COLO829 (cell line): ENCODE data around the gene SLC8A3.

ENCODE experiments used
- DNase-seq: peaks from one replicate; pipeline ENCODE4 v3.0.0; 2012; ENCODE audit warnings: low spot score

SLC8A3 gene

DNA sequence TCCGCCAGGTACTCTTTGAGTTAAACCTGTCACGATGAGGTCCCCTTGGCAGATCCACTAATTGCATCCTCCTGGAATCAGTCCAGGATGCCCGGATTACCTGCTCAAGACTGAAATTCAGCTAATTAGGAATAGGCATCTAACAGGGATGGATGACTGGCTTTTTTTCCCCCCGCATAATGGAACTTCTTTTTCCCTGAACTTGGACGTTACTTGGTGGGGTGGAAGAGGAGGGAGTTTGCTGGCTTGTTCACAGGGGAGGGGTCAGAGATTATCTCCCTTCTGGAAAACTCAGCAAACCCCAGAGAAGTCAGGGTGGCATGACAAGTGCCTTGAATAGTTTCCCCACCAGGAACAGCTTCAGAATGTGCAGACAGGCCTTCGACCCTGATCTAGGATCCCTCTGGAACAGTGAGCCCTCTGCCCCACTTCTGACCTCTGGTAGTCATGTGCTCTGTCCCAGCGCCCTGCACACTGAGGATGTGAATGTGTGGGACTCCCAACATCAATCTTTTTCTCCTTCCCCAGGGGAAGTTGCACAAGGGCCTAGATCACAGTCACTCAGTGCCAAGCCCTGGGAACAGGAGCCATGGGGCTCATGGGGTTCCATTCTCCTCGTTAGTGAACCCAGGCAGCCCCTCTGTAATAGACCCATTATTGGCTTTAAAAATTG, 167.1 kb downstream of the SLC8A3 start:
- no peak for DNase-seq

GRCh38 chr14:70020352-70021170, 168.2 kb downstream of the SLC8A3 start:
- DNase-seq: no peak

- no peak for DNase-seq
These were observed 169.1 kb downstream of the SLC8A3 start for GRCh38 chr14:70019695-70020094.

DNA sequence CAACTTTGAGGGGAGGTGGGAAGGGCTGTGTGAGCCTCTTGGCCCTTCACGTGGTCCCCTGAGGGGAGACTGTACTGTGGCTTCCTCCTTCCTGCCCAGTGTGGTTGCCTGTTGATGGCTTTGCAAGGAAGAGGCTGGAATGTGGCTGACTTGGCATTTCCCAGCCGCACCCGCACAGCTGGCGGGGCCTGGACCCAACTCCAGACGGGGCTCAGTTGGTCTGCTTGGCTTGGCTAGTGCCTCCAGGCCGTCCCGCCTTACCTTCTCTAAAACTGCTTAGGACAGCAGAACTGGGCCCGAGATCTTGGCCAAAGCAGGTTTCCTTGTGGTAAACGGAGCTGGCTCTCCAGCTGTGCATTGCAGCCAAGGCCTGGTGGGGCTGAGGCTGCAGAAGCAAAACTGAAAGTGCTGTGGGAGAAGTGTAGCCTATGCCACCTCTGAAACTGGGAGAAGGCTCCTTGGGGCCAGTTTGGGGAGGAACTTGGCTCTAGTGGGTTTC, 170.0 kb downstream of the SLC8A3 start:
- no peak for DNase-seq

DNA sequence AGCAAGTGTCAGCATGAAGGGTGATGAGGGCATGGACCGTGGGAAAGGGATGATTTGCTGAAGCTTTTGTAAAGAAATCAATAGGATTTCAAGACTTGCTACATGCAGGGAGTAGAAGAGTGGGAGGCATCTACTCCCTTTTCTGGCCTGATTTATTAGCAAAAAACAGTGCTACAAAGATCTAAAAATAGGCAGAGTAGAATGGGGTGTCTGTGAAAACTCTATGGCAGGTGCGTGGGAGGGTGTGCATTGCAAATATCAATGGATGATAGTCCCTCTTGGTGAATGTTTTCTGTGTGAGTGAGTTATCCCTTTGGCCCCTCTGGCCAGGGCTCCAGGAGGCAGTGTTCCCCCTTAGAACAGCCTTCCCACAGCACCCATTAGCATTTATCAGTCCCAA, 170.5 kb downstream of the SLC8A3 start:
- peak; percentile 39 for DNase-seq

DNA sequence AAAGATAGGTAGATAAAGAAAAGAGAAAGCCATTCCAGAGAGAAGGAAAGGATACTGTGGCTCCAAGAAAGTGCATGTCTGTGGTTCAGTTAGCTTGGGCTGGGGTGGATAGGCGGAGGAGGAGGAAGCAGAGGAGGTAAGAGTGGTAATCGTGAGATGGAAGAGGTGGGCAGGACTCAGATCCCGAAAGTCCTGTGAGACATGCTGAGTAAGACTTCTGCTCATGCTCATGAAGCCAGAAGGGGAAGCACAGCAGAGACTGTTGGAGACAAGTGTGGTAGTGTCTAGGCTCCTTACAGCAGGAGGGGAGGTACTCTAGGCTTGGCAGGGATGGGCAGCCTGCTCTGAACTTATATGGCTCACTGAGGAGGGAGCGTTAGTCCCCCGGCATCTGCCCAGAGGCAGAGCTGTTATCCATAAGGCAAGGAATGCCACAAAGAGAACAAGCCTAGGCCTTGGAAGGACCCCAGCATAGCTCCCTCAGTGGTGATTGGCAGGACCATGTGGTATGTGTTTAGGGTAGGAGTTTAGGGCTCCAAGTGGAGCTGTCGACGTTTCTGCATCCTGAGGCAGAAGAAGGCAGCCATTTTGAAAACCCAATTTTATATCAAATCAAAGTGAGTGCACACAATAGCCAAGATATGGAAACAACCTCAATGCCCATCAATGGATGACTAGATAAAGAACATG, 174.2 kb downstream of the SLC8A3 start:
- DNase-seq: no peak

- DNase-seq: peak; percentile 35
These were observed 175.4 kb downstream of the SLC8A3 start for GRCh38 chr14:70013271-70013873.

GRCh38 chr14:70011708-70012107, 177.0 kb downstream of the SLC8A3 start:
- DNase-seq: no peak

- no peak for DNase-seq
These were observed 177.7 kb downstream of the SLC8A3 start for GRCh38 chr14:70011098-70011497.

DNA sequence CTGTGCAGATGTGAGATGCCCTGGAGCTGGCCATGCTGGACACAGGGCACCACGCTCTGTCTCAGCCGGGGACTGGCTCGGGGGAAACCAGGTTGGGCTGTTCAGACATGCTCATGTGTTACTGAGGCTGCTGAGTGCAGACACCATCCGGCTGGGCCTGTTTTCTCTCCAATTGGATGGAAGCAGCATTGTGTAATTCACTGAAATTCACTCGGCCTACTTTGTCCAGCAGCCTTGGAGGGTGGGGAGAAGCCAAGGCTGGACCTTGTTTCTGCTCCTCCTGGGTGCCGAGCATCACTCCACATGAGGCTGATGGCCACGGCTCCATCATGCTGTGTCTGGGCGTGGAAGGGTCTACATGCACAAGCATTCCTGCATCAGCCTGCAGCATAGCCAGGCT, 178.8 kb downstream of the SLC8A3 start:
- DNase-seq: no peak

- DNase-seq: no peak
These were observed 180.2 kb downstream of the SLC8A3 start for GRCh38 chr14:70008284-70009262.

GRCh38 chr14:70006699-70007098, 182.1 kb downstream of the SLC8A3 start:
- DNase-seq: no peak

- DNase-seq: no peak
These were observed 183.4 kb downstream of the SLC8A3 start for GRCh38 chr14:70005281-70005805.

DNA sequence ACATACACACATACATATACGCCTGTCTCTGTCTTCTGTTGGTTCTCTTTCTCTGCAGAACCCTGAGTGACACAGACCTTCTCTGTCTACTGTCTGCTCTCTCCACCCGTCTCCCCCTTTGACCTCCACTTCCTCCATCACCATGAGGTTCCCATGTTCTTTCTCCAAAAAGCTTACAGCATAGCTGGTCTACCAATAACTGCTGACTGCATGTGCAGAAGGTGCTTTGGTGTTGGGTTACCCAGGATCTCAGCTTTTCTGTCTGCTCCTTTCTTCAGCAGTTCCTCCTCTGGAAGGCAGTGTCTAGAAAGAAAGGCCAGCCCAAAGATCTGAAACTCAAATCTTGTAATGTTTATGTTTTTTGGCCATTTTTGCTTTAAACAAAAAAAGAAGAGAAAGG, 184.0 kb downstream of the SLC8A3 start:
- DNase-seq: no peak

- DNase-seq: no peak
These were observed 186.0 kb downstream of the SLC8A3 start for GRCh38 chr14:70002589-70003346.

DNA sequence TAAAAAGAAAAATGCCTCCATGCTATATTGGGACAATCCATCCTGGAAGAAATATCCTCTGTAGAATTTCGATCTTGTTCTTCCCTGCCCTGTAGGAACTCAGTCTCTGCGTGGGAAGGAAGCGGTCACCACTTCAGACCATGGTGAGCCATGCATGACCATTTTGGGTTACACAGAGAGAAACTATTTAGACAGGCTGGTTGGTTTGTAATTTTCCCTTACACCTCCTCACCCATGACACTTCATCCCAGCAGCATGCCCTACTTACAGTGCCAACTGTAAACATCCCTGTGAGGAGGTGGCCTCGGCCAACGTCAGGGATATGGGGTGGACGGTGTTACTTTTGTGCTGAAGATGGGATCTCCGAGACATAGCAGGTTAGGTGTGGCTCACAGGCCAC, 188.2 kb downstream of the SLC8A3 start:
- no peak for DNase-seq

GRCh38 chr14:69999261-69999674, 189.5 kb downstream of the SLC8A3 start:
- DNase-seq: no peak

GRCh38 chr14:69997849-69998248, 190.9 kb downstream of the SLC8A3 start:
- no peak for DNase-seq

DNA sequence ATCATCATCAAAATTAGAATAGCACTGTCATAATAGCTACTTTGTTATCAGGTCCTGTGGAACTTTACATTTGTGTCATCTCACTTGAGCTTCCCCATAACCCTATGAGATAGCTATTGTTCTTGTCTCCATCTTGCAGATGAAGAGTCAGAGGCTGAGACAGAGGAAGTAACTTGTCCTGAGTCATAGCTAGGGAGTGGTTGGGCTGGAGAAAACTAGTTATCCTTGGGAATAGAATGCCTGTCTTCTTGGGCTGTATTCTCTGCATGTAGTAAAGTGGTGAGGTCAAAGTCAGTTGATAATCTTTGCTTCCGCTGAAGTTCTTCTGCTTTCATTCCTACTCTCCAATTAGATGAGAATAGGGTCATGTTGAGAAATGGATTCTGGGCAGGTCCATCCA, 192.5 kb downstream of the SLC8A3 start:
- DNase-seq: peak; percentile 80
